ENCODE measurements around the gene LIM2.

DNA sequence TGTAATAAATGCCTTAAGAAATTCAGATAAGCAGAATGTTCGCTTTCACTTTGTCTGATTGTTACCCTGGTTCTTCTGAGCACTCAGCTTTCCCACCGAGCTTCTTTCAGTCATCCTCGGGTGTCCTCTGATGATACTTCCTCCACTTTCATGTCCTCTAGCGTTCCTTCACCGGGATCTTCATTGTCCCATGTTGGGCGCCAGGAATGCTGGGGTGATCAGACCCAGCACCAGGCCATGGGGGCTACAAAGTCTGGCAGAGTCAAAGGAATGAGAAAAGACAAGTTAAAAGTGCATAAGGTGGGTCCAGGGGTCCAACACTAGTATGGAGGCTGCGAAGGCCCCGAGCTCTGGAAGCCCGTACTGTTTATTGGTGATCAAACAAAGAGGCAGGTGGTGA, 14.3 kb upstream of the LIM2 start:
- TF ChIP-seq TEAD4 (IDR thresholded peaks at IDR 0.05) (no peak), EP300 (IDR thresholded peaks at IDR 0.05; ENCODE audit: borderline replicate concordance) (no peak), FOXM1 (IDR thresholded peaks at IDR 0.05; ENCODE audit: borderline replicate concordance, low read depth) (no peak), ZBTB7A (IDR thresholded peaks at IDR 0.05; ENCODE audit: low read depth) (no peak), RAD21 (IDR thresholded peaks at IDR 0.05; ENCODE audit: low read depth) (no peak), YY1 (IDR thresholded peaks at IDR 0.05; ENCODE audit: low read depth) (no peak), CREB1 (IDR thresholded peaks at IDR 0.05; ENCODE audit: low read depth) (no peak), TAF1 (IDR thresholded peaks at IDR 0.05; ENCODE audit: low read depth) (no peak), CEBPB (IDR thresholded peaks at IDR 0.05) (no peak), TCF12 (IDR thresholded peaks at IDR 0.05; ENCODE audit: low read depth) (no peak)
- TF ChIP-seq, protein P1, sequence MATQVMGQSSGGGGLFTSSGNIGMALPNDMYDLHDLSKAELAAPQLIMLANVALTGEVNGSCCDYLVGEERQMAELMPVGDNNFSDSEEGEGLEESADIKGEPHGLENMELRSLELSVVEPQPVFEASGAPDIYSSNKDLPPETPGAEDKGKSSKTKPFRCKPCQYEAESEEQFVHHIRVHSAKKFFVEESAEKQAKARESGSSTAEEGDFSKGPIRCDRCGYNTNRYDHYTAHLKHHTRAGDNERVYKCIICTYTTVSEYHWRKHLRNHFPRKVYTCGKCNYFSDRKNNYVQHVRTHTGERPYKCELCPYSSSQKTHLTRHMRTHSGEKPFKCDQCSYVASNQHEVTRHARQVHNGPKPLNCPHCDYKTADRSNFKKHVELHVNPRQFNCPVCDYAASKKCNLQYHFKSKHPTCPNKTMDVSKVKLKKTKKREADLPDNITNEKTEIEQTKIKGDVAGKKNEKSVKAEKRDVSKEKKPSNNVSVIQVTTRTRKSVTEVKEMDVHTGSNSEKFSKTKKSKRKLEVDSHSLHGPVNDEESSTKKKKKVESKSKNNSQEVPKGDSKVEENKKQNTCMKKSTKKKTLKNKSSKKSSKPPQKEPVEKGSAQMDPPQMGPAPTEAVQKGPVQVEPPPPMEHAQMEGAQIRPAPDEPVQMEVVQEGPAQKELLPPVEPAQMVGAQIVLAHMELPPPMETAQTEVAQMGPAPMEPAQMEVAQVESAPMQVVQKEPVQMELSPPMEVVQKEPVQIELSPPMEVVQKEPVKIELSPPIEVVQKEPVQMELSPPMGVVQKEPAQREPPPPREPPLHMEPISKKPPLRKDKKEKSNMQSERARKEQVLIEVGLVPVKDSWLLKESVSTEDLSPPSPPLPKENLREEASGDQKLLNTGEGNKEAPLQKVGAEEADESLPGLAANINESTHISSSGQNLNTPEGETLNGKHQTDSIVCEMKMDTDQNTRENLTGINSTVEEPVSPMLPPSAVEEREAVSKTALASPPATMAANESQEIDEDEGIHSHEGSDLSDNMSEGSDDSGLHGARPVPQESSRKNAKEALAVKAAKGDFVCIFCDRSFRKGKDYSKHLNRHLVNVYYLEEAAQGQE (IDR thresholded peaks at IDR 0.05; ENCODE audit: low read depth): no peak
- TF ChIP-seq, protein P2, sequence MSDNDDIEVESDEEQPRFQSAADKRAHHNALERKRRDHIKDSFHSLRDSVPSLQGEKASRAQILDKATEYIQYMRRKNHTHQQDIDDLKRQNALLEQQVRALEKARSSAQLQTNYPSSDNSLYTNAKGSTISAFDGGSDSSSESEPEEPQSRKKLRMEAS (IDR thresholded peaks at IDR 0.05): no peak
- TF ChIP-seq, protein P3, sequence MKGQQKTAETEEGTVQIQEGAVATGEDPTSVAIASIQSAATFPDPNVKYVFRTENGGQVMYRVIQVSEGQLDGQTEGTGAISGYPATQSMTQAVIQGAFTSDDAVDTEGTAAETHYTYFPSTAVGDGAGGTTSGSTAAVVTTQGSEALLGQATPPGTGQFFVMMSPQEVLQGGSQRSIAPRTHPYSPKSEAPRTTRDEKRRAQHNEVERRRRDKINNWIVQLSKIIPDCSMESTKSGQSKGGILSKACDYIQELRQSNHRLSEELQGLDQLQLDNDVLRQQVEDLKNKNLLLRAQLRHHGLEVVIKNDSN (IDR thresholded peaks at IDR 0.05): no peak
